GM12865 (cell line): ENCODE data around the gene CHORDC1.

Source experiments
- DNase-seq: peaks from one replicate; pipeline ENCODE4 v3.0.0; 2010; ENCODE audit warnings: low read depth
- H3K4me3 ChIP-seq: 2 replicates; pipeline ENCODE4 v1.5.1; 2011; ENCODE audit warnings: mild to moderate bottlenecking, low read depth, low read length, control low read depth
- CTCF ChIP-seq: IDR thresholded peaks from 2 replicates; pipeline ENCODE4 v1.5.1; 2011; ENCODE audit warnings: low read length, control low read depth, low read depth, inconsistent platforms; ENCODE audit not compliant: insufficient read depth; ENCODE audit errors: missing control alignments

Gene CHORDC1

GRCh38 chr11:90204407-90204806 is 18.4 kb downstream of the CHORDC1 start:
- no peak overlapping the region for H3K4me3 ChIP-seq
- no peak for TF ChIP-seq CTCF
- no peak for DNase-seq

- H3K4me3 ChIP-seq, result no peak overlapping the region
- no peak for DNase-seq
- TF ChIP-seq CTCF, result no peak
Observed at GRCh38 chr11:90202342-90202741, 20.5 kb downstream of the CHORDC1 start.

GRCh38 chr11:90197377-90197776 is 25.5 kb downstream of the CHORDC1 start:
- TF ChIP-seq CTCF, result no peak
- no peak overlapping the region for H3K4me3 ChIP-seq
- DNase-seq, result no peak

- no peak for TF ChIP-seq CTCF
- no peak for DNase-seq
- H3K4me3 ChIP-seq, result no peak overlapping the region
Observed at GRCh38 chr11:90192869-90193582, 29.8 kb downstream of the CHORDC1 start.

GRCh38 chr11:90189011-90189410 is 33.8 kb downstream of the CHORDC1 start:
- no peak for DNase-seq
- H3K4me3 ChIP-seq, result no peak overlapping the region
- no peak for TF ChIP-seq CTCF

- H3K4me3 ChIP-seq, result no peak overlapping the region
- DNase-seq, result no peak
- TF ChIP-seq CTCF, result no peak
Observed at GRCh38 chr11:90187839-90188238, 35.0 kb downstream of the CHORDC1 start.

GRCh38 chr11:90179923-90180322 is 42.9 kb downstream of the CHORDC1 start:
- no peak overlapping the region for H3K4me3 ChIP-seq
- TF ChIP-seq CTCF, result no peak
- no peak for DNase-seq
